Measurements from ENCODE around the gene POPDC3.

- TF ChIP-seq POLR2A (IDR thresholded peaks at IDR 0.05) (no peak), CTCF (IDR thresholded peaks at IDR 0.05 in 4 of 5, conservative IDR thresholded peaks at IDR 0.05 in 1 of 5) (no peak)
These were observed 40.4 kb upstream of the POPDC3 start for GRCh38 chr6:105220186-105220585.
